ENCODE data around the gene AASDH.

- no peak for TF ChIP-seq CTCF (conservative IDR thresholded peaks at IDR 0.05; ENCODE audit: low read depth, low read length)
- TF ChIP-seq EZH2phosphoT487 (IDR thresholded peaks at IDR 0.05; ENCODE audit: borderline replicate concordance, low read length), result no peak
These were observed 13.3 kb upstream of the AASDH start for GRCh38 chr4:56400560-56400959.
